ENCODE measurements around the gene RMND1. TPM values are rescaled to one million over a fixed set of nuclear protein-coding genes. Genes with fewer than 3 reads are reported as not detected.

The RMND1 gene
- total RNA-seq, 1 donor, result 56.5 TPM

DNA sequence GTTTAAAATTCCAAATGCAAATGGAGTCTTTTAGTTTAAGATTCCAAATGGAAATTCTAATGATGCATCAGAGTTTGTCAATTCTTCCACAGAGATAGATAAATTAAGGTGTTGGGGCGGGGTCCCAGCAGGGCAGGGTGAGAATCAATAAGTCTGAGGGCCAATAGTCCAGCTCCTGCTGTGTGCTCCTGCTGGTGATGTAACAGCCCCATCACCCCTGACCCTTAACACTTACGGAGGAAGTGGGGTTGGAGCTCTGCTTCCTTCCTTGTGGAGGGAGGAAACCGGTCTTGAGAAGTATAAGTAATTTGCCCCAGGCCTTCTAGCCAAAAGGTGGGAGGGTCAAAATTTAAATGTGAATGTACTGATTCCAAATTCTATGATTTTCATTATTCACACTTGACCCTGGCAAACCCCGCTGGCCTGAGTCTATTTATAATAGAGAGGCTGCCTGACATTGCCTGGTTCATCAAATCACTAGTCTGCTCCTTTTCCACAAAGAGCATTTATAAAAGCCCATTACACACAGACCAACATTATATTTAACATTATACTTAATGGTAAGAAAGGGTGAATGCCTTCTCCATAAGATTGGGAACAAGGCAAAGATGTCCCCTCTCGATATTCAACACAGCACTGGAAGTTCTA lies 77.8 kb downstream of the RMND1 start:
- DNase-seq (ENCODE audit: insufficient read length, low spot score, missing footprints), result no peak
- no peaks in the 10 kb centered on the region for H3K9me3 ChIP-seq (ENCODE audit: low read depth, low read length)
- H3K4me2 ChIP-seq (ENCODE audit: insufficient read depth, low read length), result no peak overlapping the region
- H3K79me2 ChIP-seq (ENCODE audit: insufficient read depth, low read length), result peaks cover 73% of the 10 kb centered on the region
- H3K27ac ChIP-seq (ENCODE audit: low read depth, low read length), result peak overlapping the region; percentile 21
- H2AFZ ChIP-seq (ENCODE audit: low read length), result no peak overlapping the region
- peaks cover 14% of the 10 kb centered on the region for H3K4me1 ChIP-seq (ENCODE audit: insufficient read depth, low read length)
- no peak overlapping the region for H3K4me3 ChIP-seq (ENCODE audit: insufficient read depth, low read length)
- H3K27me3 ChIP-seq (ENCODE audit: insufficient read depth, low read length), result no peaks in the 10 kb centered on the region
- H4K20me1 ChIP-seq (ENCODE audit: insufficient read depth, low read length), result no peaks in the 10 kb centered on the region
- TF ChIP-seq, protein P1, sequence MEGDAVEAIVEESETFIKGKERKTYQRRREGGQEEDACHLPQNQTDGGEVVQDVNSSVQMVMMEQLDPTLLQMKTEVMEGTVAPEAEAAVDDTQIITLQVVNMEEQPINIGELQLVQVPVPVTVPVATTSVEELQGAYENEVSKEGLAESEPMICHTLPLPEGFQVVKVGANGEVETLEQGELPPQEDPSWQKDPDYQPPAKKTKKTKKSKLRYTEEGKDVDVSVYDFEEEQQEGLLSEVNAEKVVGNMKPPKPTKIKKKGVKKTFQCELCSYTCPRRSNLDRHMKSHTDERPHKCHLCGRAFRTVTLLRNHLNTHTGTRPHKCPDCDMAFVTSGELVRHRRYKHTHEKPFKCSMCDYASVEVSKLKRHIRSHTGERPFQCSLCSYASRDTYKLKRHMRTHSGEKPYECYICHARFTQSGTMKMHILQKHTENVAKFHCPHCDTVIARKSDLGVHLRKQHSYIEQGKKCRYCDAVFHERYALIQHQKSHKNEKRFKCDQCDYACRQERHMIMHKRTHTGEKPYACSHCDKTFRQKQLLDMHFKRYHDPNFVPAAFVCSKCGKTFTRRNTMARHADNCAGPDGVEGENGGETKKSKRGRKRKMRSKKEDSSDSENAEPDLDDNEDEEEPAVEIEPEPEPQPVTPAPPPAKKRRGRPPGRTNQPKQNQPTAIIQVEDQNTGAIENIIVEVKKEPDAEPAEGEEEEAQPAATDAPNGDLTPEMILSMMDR (IDR thresholded peaks at IDR 0.05; ENCODE audit: extremely low read depth, low read depth, low read length), result no peak
- H3K36me3 ChIP-seq (ENCODE audit: insufficient read depth, low read length), result peaks cover 15% of the 10 kb centered on the region

DNA sequence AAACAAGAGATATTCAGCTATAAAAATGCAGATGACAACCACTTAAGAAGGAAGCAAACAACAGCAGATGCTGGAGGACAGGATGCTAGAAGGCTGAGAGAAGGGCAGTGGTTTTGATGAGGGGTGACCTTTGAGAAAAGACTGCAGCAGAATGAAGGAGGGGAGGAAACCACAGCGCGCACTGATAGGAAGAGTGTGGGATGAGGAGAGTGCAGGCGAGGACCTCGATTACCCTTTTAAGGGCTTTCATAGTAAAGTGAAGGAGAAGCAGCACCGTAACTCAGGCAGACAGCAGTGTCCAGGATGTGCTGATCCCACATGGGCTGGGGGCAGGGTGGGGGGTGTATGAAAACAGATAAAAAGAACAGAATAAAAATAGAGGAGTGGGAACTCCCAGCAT lies 79.8 kb downstream of the RMND1 start:
- Histone ChIP-seq H3K36me3 (ENCODE audit: insufficient read depth, low read length) (peaks cover 15% of the 10 kb centered on the region), H3K4me1 (ENCODE audit: insufficient read depth, low read length) (peaks cover 7% of the 10 kb centered on the region), H2AFZ (ENCODE audit: low read length) (no peak overlapping the region), H3K79me2 (ENCODE audit: insufficient read depth, low read length) (peaks cover 57% of the 10 kb centered on the region), H3K9me3 (ENCODE audit: low read depth, low read length) (no peaks in the 10 kb centered on the region), H3K27ac (ENCODE audit: low read depth, low read length) (no peak overlapping the region), H3K4me3 (ENCODE audit: insufficient read depth, low read length) (no peak overlapping the region), H3K27me3 (ENCODE audit: insufficient read depth, low read length) (no peaks in the 10 kb centered on the region), H3K4me2 (ENCODE audit: insufficient read depth, low read length) (no peak overlapping the region), H4K20me1 (ENCODE audit: insufficient read depth, low read length) (no peaks in the 10 kb centered on the region)
- TF ChIP-seq, protein P1 (IDR thresholded peaks at IDR 0.05; ENCODE audit: extremely low read depth, low read depth, low read length), result no peak
- DNase-seq (ENCODE audit: insufficient read length, low spot score, missing footprints), result no peak

DNA sequence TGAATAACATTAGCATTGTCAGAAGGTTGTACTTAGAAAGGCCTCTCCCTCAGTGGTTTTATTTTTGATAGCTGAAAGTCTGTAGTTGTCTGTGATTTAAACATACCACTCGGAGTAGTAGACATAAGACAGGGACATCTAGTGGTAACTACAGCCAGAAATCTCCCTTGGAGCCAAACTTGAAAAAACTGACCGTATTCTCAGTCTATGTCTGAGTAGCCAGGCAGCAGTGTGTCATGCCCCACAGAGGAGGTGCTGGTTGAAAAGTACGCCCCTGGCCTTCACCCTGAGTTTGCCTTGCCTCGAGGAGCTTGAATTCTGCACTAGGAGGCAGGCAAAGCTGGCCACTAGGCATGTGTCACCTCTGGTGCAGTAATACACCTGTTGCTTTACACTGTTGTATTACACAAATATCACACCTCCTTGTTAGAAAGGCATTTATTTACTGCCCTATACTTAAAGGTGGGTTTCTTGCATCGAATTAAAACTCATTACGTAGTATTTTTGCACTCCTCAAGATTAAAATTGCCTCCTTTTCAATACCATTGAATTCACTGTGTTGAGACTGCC lies 81.3 kb downstream of the RMND1 start:
- H3K79me2 ChIP-seq (ENCODE audit: insufficient read depth, low read length), result peaks cover 42% of the 10 kb centered on the region
- peak; percentile 67 for DNase-seq (ENCODE audit: insufficient read length, low spot score, missing footprints)

DNA sequence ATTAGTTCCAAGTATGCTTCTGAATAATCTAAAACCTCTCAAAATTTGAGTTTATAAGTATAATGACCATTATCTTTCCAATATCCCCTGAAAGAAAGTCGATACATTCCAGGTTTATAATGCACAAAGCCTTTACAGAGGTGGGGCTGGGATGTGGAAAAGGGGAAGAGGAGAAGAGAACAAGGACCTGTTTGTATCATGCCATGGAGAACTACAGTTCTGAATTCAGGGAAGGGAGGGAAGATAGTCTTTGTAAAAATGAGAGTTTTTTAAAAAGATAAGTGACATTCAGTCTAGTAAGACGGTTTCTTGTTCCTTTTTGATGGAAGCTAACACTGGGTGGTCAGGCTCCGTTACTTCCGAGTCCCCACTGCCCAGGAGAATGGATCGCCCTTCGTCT lies 86.7 kb downstream of the RMND1 start:
- no peak overlapping the region for H3K4me3 ChIP-seq (ENCODE audit: insufficient read depth, low read length)
- no peaks in the 10 kb centered on the region for H3K27me3 ChIP-seq (ENCODE audit: insufficient read depth, low read length)
- no peak overlapping the region for H2AFZ ChIP-seq (ENCODE audit: low read length)
- H3K36me3 ChIP-seq (ENCODE audit: insufficient read depth, low read length), result peaks cover 19% of the 10 kb centered on the region
- no peaks in the 10 kb centered on the region for H4K20me1 ChIP-seq (ENCODE audit: insufficient read depth, low read length)
- peaks cover 3% of the 10 kb centered on the region for H3K79me2 ChIP-seq (ENCODE audit: insufficient read depth, low read length)
- no peak overlapping the region for H3K4me2 ChIP-seq (ENCODE audit: insufficient read depth, low read length)
- H3K4me1 ChIP-seq (ENCODE audit: insufficient read depth, low read length), result no peaks in the 10 kb centered on the region
- H3K9me3 ChIP-seq (ENCODE audit: low read depth, low read length), result no peaks in the 10 kb centered on the region
- no peak for DNase-seq (ENCODE audit: insufficient read length, low spot score, missing footprints)
- no peak overlapping the region for H3K27ac ChIP-seq (ENCODE audit: low read depth, low read length)
- TF ChIP-seq, protein P1 (IDR thresholded peaks at IDR 0.05; ENCODE audit: extremely low read depth, low read depth, low read length), result no peak

More for the DNA sequence above, 81.3 kb downstream of the RMND1 start:
- no peak overlapping the region for H2AFZ ChIP-seq (ENCODE audit: low read length)
- H3K4me3 ChIP-seq (ENCODE audit: insufficient read depth, low read length), result no peak overlapping the region
- H3K4me2 ChIP-seq (ENCODE audit: insufficient read depth, low read length), result no peak overlapping the region
- H3K27ac ChIP-seq (ENCODE audit: low read depth, low read length), result no peak overlapping the region
- TF ChIP-seq, protein P1 (IDR thresholded peaks at IDR 0.05; ENCODE audit: extremely low read depth, low read depth, low read length), result peak; percentile 45
- peaks cover 27% of the 10 kb centered on the region for H3K36me3 ChIP-seq (ENCODE audit: insufficient read depth, low read length)
- H4K20me1 ChIP-seq (ENCODE audit: insufficient read depth, low read length), result no peaks in the 10 kb centered on the region
- no peaks in the 10 kb centered on the region for H3K27me3 ChIP-seq (ENCODE audit: insufficient read depth, low read length)
- H3K4me1 ChIP-seq (ENCODE audit: insufficient read depth, low read length), result peaks cover 7% of the 10 kb centered on the region
- no peaks in the 10 kb centered on the region for H3K9me3 ChIP-seq (ENCODE audit: low read depth, low read length)

All from osteoblast (primary cell).